Progenitor cell of endocrine pancreas (in vitro differentiated cells): ENCODE results near the gene SSTR3. TPM values are rescaled to one million over a fixed set of nuclear protein-coding genes. Genes with fewer than 3 reads are reported as not detected.
A peak's percentile ranks its signal among the peaks of the same experiment; 100 is the strongest.

Experiments used
- DNase-seq: peaks from one replicate; pipeline ENCODE4 v3.0.0; 2021; ENCODE audit warnings: low spot score; ENCODE audit not compliant: unreplicated experiment
- H3K27ac Mint-ChIP-seq: 2 replicates; pipeline ENCODE4 v1.8.0; 2021; ENCODE audit warnings: mild to moderate bottlenecking, moderate library complexity, mixed read lengths
- H3K27me3 Mint-ChIP-seq: 2 replicates; pipeline ENCODE4 v1.8.0; 2021; ENCODE audit warnings: mixed read lengths
- H3K36me3 Mint-ChIP-seq: 2 replicates; pipeline ENCODE4 v1.8.0; 2022; ENCODE audit warnings: mixed read lengths; ENCODE audit not compliant: insufficient read depth
- H3K4me1 Mint-ChIP-seq: 2 replicates; pipeline ENCODE4 v1.8.0; 2021; ENCODE audit warnings: low read depth, mixed read lengths
- H3K4me3 Mint-ChIP-seq: 2 replicates; pipeline ENCODE4 v1.8.0; 2021; ENCODE audit warnings: low read depth, mild to moderate bottlenecking, moderate library complexity, mixed read lengths
- H3K9me3 Mint-ChIP-seq: 2 replicates; pipeline ENCODE4 v1.8.0; 2021; ENCODE audit warnings: low read depth, mixed read lengths
- total RNA-seq: library from RNA; stranded (reverse); gene quantifications from 2 replicates; pipeline ENCODE4 v1.2.1, GENCODE V29; 2021
- TF ChIP-seq, protein P1 (sequence below): fragments of 200-600 bp; sonication (generic); IDR thresholded peaks from one replicate; pipeline ENCODE4 v1.5.0; 2021; ENCODE audit warnings: antibody characterized with exemption, mild to moderate bottlenecking; ENCODE audit not compliant: unreplicated experiment

Gene SSTR3
- total RNA-seq, 1 donor from 2014 or later, result 1.9 TPM

DNA sequence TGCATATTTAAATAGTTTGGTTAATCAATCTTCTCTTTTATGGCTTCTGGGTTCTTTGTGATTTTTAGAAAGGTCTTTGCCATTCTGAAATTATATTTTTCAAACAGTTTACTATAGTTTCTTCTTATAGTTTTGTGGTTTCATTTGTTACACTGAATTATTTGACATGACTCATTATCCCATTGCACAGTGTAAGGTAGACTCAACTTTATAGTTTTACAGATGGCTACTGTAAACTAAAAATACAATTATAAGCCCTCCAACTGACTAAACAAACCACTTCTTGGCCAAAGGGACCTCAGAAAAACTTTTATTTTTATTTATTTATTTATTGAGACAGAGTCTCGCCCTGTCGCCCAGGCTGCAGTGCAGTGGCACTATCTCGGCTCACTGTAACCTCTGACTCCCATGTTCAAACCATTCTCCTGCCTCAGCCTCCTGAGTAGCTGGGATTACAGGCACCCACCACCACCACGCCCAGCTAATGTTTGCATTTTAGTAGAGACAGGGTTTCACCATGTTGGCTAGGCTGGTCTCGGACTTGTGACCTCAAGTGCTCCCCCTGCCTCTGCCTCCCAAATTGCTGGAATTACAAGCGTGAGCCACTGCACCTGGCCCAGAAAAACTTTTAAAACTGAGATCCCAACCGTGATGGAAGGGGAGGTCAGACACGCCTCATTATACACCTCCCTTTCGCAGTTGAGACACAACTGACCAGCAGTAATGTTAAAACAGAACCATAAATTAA lies 45.9 kb upstream of the SSTR3 start:
- H3K4me3 Mint-ChIP-seq, result no peak overlapping the region
- no peaks in the 10 kb centered on the region for H3K9me3 Mint-ChIP-seq
- DNase-seq, result no peak
- H3K27me3 Mint-ChIP-seq, result peaks cover 36% of the 10 kb centered on the region
- H3K27ac Mint-ChIP-seq, result no peak overlapping the region
- no peaks in the 10 kb centered on the region for H3K36me3 Mint-ChIP-seq
- TF ChIP-seq, protein P1, sequence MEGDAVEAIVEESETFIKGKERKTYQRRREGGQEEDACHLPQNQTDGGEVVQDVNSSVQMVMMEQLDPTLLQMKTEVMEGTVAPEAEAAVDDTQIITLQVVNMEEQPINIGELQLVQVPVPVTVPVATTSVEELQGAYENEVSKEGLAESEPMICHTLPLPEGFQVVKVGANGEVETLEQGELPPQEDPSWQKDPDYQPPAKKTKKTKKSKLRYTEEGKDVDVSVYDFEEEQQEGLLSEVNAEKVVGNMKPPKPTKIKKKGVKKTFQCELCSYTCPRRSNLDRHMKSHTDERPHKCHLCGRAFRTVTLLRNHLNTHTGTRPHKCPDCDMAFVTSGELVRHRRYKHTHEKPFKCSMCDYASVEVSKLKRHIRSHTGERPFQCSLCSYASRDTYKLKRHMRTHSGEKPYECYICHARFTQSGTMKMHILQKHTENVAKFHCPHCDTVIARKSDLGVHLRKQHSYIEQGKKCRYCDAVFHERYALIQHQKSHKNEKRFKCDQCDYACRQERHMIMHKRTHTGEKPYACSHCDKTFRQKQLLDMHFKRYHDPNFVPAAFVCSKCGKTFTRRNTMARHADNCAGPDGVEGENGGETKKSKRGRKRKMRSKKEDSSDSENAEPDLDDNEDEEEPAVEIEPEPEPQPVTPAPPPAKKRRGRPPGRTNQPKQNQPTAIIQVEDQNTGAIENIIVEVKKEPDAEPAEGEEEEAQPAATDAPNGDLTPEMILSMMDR, result no peak
- peaks cover 20% of the 10 kb centered on the region for H3K4me1 Mint-ChIP-seq

DNA sequence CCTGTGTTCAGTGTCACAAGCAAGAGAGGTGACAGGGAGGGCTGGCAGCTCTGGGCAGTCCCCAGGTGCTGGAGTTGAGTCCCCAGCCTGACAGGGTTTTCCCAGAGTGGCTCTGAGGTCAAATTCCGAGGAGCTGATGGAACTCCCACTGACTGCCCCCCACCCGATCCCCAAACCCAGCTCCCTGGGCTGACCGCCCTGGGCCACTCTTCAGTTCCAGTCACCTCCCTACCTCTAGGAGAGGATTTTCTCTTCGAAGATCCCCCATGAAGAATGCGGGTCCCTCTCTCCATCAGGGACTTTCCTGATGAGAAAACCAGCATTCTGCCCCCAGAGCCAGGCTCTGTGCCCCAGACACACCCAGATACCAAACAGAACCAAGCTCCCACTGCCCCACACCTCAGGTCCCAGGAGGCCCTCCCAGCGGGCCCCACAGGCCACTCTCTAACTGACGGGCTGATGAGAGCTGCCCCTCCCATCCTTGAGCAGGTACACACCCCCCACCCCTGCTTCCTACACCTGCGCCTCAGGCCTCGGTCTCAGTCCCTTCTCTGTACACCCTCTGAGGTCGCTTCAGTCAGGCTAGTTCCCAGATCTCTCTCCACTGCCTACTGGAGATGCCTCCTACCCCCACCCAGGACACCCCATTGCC lies 43.9 kb upstream of the SSTR3 start:
- Mint-ChIP-seq H3K27me3 (peaks cover 30% of the 10 kb centered on the region), H3K27ac (no peak overlapping the region)
- no peak for DNase-seq

DNA sequence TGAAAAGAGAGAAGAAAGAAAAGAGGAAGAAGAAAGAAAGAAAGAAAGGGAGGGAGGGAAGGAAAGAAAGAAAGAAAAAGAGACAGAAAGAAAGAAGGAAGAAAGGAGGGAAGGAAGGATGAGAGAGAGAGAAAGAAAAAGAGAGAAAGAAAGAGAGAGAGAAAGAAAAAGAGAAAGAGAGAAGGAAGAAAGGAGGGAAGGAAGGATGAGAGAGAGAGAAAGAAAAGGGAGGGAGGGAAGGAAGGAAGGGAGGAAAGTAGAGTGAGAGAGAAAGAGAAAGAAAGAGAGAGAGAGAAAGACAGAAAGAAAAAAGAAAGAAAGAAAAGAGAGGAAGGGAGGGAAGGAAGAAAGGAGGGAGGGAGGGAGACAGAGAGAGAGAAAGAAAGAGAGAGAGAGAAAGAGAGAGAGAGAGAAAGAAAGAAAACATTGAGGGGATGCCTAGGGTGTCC lies 43.3 kb upstream of the SSTR3 start:
- no peak for DNase-seq
- Mint-ChIP-seq H3K27ac (peak overlapping the region; percentile 71), H3K4me3 (no peak overlapping the region), H3K4me1 (peaks cover 18% of the 10 kb centered on the region), H3K9me3 (no peaks in the 10 kb centered on the region), H3K36me3 (no peaks in the 10 kb centered on the region), H3K27me3 (peaks cover 25% of the 10 kb centered on the region)
- TF ChIP-seq, protein P1, result no peak

More for the DNA sequence above, 43.9 kb upstream of the SSTR3 start:
- Mint-ChIP-seq H3K36me3 (no peaks in the 10 kb centered on the region), H3K4me3 (no peak overlapping the region), H3K9me3 (no peaks in the 10 kb centered on the region), H3K4me1 (peaks cover 20% of the 10 kb centered on the region)
- TF ChIP-seq, protein P1, result no peak

DNA sequence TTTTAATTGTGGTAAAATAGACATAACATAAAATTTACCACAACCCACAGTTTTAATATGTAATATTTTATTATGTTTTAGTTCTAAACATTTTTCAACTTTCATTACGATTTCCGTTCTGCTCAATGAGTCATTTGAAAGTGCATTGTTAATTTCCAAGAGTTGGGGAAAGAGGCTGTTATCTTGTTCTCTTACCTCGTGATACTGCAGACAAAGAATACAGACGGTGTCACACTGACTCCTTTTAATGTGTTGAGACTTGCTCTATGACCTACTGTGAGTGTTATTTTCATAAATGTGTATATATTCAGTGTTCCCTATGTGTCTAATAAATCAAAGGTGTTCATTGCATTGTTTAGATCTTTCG lies 42.6 kb upstream of the SSTR3 start:
- Mint-ChIP-seq H3K36me3 (no peaks in the 10 kb centered on the region), H3K4me1 (peaks cover 18% of the 10 kb centered on the region), H3K4me3 (no peak overlapping the region), H3K27ac (no peak overlapping the region), H3K27me3 (peaks cover 18% of the 10 kb centered on the region), H3K9me3 (no peaks in the 10 kb centered on the region)
- TF ChIP-seq, protein P1, result no peak
- DNase-seq, result no peak

DNA sequence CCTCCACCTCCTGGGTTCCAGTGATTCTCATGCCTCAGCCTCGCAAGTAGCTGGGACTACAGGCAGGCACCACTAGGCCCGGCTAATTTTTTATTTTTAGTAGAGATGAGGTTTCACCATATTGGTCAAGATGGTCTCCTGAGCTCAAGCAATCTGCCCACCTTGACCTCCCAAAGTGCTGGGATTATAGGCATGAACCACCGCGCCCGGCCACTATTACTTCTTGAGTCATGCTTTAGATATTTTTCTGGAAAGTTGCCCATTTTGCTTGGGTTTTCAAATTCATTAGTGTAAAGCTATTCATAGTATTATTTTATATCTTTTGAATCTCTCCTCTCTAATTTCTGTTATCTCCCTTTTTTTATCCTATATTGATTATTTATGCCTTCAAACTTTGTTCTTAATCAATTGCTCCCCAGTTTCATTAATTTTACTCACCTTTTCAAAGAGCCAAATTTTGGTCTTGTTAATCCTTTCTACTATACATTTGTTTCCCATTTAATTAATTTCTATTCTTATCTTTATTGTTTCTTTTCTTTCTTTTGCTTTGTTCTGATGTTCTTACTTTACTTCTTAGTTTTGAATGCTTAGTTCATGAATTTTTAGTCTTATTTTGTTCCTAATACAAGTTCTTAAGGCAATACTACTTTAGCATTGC lies 42.1 kb upstream of the SSTR3 start:
- no peak overlapping the region for H3K4me3 Mint-ChIP-seq
- no peak overlapping the region for H3K27ac Mint-ChIP-seq
- peaks cover 13% of the 10 kb centered on the region for H3K4me1 Mint-ChIP-seq
- no peaks in the 10 kb centered on the region for H3K36me3 Mint-ChIP-seq
- no peaks in the 10 kb centered on the region for H3K9me3 Mint-ChIP-seq
- TF ChIP-seq, protein P1, result no peak
- H3K27me3 Mint-ChIP-seq, result peaks cover 13% of the 10 kb centered on the region
- DNase-seq, result no peak
